ENCODE results near the gene S100A14.

Gene S100A14

DNA sequence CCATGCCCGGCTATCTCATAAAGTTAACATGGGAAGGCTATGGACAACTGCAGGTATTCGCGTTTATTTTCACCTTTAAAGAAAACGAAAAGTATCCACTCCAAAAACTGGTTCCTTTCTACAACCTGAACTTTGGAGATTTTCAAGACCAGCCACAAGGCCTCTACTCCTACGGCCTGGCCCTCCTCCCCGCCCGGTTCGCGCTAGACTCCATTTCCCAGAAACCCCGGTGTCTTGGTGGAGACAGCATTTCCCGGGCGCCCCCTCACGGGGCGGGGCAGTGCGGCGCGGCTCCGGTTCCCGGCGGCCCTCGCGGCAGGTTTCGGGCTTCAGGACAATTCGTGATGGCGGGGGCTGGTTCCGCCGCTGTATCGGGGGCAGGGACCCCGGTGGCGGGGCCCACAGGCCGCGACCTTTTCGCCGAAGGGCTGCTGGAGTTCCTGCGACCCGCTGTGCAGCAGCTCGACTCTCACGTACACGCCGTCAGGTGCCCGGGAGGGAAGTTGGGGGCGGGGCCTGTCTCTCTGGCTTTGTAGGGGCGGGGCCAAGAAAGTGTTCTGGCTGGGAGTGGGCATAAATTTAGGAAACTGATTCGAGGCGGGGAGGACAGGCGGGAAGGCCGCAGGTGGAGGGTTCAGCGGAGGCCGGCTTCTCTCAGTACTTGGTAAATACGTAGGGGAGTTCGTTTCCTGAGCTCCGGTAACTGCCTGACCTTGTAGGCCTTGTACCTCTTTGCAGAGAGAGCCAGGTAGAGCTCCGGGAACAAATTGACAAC lies 42.5 kb upstream of the S100A14 start, which contains the start of gene SNAPIN:
SNAPIN (plus strand) TSS at position 304 of the 775 bp plus-strand sequence; CDS start at position 345, 41 bp downstream.
- Histone ChIP-seq H3K27me3 (replicated peaks in 2 of 5; ENCODE audit: control insufficient read depth in 4 of 5, insufficient read depth in 5 of 5, low read length in 4 of 5) (no peaks in the 10 kb centered on the region), H3K36me3 (ENCODE audit: control insufficient read depth in 4 of 4, insufficient read depth in 4 of 4, low read length in 3 of 4) (peaks cover 7 to 29% (median 22%) of the 10 kb centered on the region in 4 experiments), H3K9me3 (ENCODE audit: control extremely low read depth in 1 of 5, control insufficient read depth in 4 of 5, insufficient read depth in 2 of 5, low read depth in 1 of 5, low read length in 4 of 5) (no peaks in the 10 kb centered on the region), H3K4me3 (ENCODE audit: control insufficient read depth in 1 of 7, extremely low read depth in 1 of 7, insufficient read depth in 4 of 7, low read depth in 2 of 7, low read length in 6 of 7) (peak within 1 kb of the TSS; percentile 66 to 97 (median 88)), H3K4me1 (ENCODE audit: control extremely low read depth in 1 of 4, control insufficient read depth in 4 of 4, insufficient read depth in 4 of 4, low read length in 3 of 4) (peaks cover 3 to 18% (median 13%) of the 10 kb centered on the region in 4 experiments), H3K27ac (ENCODE audit: insufficient read depth in 1 of 2, low read depth in 1 of 2, low read length in 2 of 2, poor library complexity in 1 of 2, severe bottlenecking in 2 of 2) (peak within 1 kb of the TSS; percentile 77 to 85)
- ChIA-PET CTCF (interaction anchor here (0.7 to 1.5 kb wide), 5 partner anchors 9 to 94 kb away, joined by 3 to 6 read pairs (median 4); partner anchors contain the start of gene ILF2), POLR2A (interaction anchor here (1.0 to 1.3 kb wide), 2 partner anchors 19 to 24 kb away, joined by 3 to 10 read pairs; partner anchors contain the start of gene CHTOP)
- peak; percentile 89 to 93 (median 92) for DNase-seq
- WGBS (ENCODE audit: insufficient coverage), result under 1% methylated on average over 50 of the region's 53 CpGs

DNA sequence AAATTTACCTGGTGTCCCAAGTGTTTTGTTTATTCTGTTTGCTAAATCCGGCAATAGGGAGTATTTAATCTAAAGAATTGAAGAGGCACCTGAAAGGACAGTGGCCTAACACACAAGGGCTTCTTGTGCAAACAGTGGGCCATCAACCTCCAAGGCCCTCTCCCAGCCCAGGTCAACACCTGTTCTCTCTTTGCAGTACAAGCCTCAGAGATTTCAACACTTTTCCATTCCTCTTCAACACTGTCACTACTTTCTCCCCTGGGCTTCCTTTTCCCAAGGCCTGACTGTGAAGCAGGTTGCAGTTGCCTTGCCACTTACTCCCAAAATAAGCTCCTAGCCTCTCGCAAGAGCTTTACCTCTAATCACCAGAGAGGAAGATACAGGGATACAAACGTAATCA lies 39.2 kb upstream of the S100A14 start:
- 80% methylated on average over 1 of the region's 3 CpGs for WGBS (ENCODE audit: insufficient coverage)
- no peak overlapping the region for H3K27ac ChIP-seq (ENCODE audit: insufficient read depth in 1 of 2, low read depth in 1 of 2, low read length in 2 of 2, poor library complexity in 1 of 2, severe bottlenecking in 2 of 2)
- H3K36me3 ChIP-seq (ENCODE audit: control insufficient read depth in 4 of 4, insufficient read depth in 4 of 4, low read length in 3 of 4), result no peaks in the 10 kb centered on the region
- H3K9me3 ChIP-seq (ENCODE audit: control extremely low read depth in 1 of 5, control insufficient read depth in 4 of 5, insufficient read depth in 2 of 5, low read depth in 1 of 5, low read length in 4 of 5), result no peaks in the 10 kb centered on the region
- H3K4me3 ChIP-seq (ENCODE audit: control insufficient read depth in 1 of 7, extremely low read depth in 1 of 7, insufficient read depth in 4 of 7, low read depth in 2 of 7, low read length in 6 of 7), result no peak overlapping the region
- ChIA-PET POLR2A (no interaction called here), CTCF (interaction anchor here (1.1 kb wide), 1 partner anchor 12 kb away, joined by 3 read pairs; no protein-coding TSS in a partner anchor)
- no peaks in the 10 kb centered on the region for H3K27me3 ChIP-seq (replicated peaks in 2 of 5; ENCODE audit: control insufficient read depth in 4 of 5, insufficient read depth in 5 of 5, low read length in 4 of 5)
- DNase-seq, result no peak
- H3K4me1 ChIP-seq (ENCODE audit: control extremely low read depth in 1 of 4, control insufficient read depth in 4 of 4, insufficient read depth in 4 of 4, low read length in 3 of 4), result peaks cover 3 to 27% (median 20%) of the 10 kb centered on the region in 4 experiments

DNA sequence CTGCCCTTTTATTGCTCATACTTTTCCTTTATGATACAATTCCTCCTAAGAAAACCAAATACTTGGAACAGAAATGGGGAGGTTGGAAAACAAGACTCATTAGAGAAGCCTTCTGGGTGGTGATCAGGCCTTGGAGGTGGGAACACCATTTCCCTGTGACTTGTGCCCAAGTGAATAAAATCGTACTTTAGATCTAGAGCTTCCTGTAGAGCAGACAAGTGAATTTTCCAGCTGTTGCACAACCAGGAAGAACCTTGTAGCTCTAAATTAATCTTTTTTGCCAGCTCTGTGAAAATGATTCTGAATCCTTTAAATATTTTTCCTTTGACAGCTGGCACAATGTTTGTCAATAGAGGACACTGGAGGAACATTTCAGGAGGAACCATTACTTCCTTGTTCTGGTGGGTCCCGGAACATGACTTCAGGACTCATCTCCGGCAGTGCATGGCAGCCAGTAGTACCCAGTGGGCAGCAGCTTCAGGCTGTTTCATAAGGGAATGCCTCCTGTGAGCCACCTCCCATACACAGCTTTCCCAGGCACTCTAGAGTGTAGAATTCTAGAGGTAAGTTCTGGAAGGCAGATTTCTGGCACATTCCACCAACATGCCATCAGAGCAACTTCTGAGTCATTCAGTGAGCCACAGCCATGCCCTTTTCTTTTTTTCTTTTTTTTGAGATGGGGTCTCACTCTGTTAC lies 36.8 kb upstream of the S100A14 start:
- Histone ChIP-seq H3K9me3 (ENCODE audit: control extremely low read depth in 1 of 5, control insufficient read depth in 4 of 5, insufficient read depth in 2 of 5, low read depth in 1 of 5, low read length in 4 of 5) (no peaks in the 10 kb centered on the region), H3K4me3 (ENCODE audit: control insufficient read depth in 1 of 7, extremely low read depth in 1 of 7, insufficient read depth in 4 of 7, low read depth in 2 of 7, low read length in 6 of 7) (peak overlapping the region in 1 of 7 experiments; percentile 14), H3K27ac (ENCODE audit: insufficient read depth in 1 of 2, low read depth in 1 of 2, low read length in 2 of 2, poor library complexity in 1 of 2, severe bottlenecking in 2 of 2) (peak overlapping the region in 1 of 2 experiments; percentile 27), H3K27me3 (replicated peaks in 2 of 5; ENCODE audit: control insufficient read depth in 4 of 5, insufficient read depth in 5 of 5, low read length in 4 of 5) (no peaks in the 10 kb centered on the region), H3K36me3 (ENCODE audit: control insufficient read depth in 4 of 4, insufficient read depth in 4 of 4, low read length in 3 of 4) (no peaks in the 10 kb centered on the region), H3K4me1 (ENCODE audit: control extremely low read depth in 1 of 4, control insufficient read depth in 4 of 4, insufficient read depth in 4 of 4, low read length in 3 of 4) (peaks cover 0 to 18% (median 10%) of the 10 kb centered on the region in 4 experiments)
- DNase-seq, result no peak
- POLR2A ChIA-PET, result interaction anchor here (0.9 to 1.1 kb wide), 2 partner anchors 18 to 19 kb away, joined by 3 to 4 read pairs; partner anchors contain the start of gene CHTOP
- CTCF ChIA-PET, result interaction anchor here (0.7 to 1.7 kb wide), 6 partner anchors 9 to 142 kb away, joined by 3 to 10 read pairs (median 3); no protein-coding TSS in a partner anchor
- 46% methylated on average over 2 of the region's 3 CpGs for WGBS (ENCODE audit: insufficient coverage)

- no peaks in the 10 kb centered on the region for H3K9me3 ChIP-seq (ENCODE audit: control extremely low read depth in 1 of 5, control insufficient read depth in 4 of 5, insufficient read depth in 2 of 5, low read depth in 1 of 5, low read length in 4 of 5)
- ChIA-PET CTCF (interaction anchor here (1.2 to 1.7 kb wide), 4 partner anchors 8 to 141 kb away, joined by 3 to 10 read pairs (median 3); no protein-coding TSS in a partner anchor), POLR2A (no interaction called here)
- WGBS (ENCODE audit: insufficient coverage), result 100% methylated on average over 1 of the region's 1 CpG
- H3K27ac ChIP-seq (ENCODE audit: insufficient read depth in 1 of 2, low read depth in 1 of 2, low read length in 2 of 2, poor library complexity in 1 of 2, severe bottlenecking in 2 of 2), result no peak overlapping the region
- peaks cover 0 to 6% (median 3%) of the 10 kb centered on the region in 4 experiments for H3K36me3 ChIP-seq (ENCODE audit: control insufficient read depth in 4 of 4, insufficient read depth in 4 of 4, low read length in 3 of 4)
- no peak for DNase-seq
- no peak overlapping the region for H3K4me3 ChIP-seq (ENCODE audit: control insufficient read depth in 1 of 7, extremely low read depth in 1 of 7, insufficient read depth in 4 of 7, low read depth in 2 of 7, low read length in 6 of 7)
- no peaks in the 10 kb centered on the region for H3K27me3 ChIP-seq (replicated peaks in 2 of 5; ENCODE audit: control insufficient read depth in 4 of 5, insufficient read depth in 5 of 5, low read length in 4 of 5)
- H3K4me1 ChIP-seq (ENCODE audit: control extremely low read depth in 1 of 4, control insufficient read depth in 4 of 4, insufficient read depth in 4 of 4, low read length in 3 of 4), result peaks cover 0 to 15% (median 9%) of the 10 kb centered on the region in 4 experiments
Measured at GRCh38 chr1:153651771-153652170, 35.6 kb upstream of the S100A14 start.

DNA sequence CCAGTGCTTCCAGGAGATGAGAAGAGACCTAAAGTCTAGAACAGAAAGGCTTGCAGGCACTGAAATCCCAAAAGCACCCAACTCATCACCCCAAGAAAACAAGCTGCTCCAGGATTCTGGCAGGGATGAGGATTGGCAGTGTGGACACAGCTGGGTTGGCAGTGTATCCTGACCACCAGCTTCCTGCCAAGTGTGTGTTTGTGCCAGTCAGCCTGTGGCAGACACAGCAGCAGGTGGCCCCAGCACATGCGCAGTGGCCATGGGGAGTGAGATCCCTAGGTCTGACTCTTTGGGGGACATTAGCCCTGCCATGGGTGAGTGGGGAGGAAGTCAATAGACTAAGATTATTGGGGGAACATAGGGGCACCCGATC lies 33.7 kb upstream of the S100A14 start:
- POLR2A ChIA-PET, result no interaction called here
- CTCF ChIA-PET, result interaction anchor here (0.6 to 1.1 kb wide), 2 partner anchors 10 to 116 kb away, joined by 3 to 4 read pairs; no protein-coding TSS in a partner anchor
- 79% methylated on average over 2 of the region's 2 CpGs for WGBS (ENCODE audit: insufficient coverage)

GRCh38 chr1:153649137-153649862 lies 33.2 kb upstream of the S100A14 start:
- no peaks in the 10 kb centered on the region for H3K9me3 ChIP-seq (ENCODE audit: control extremely low read depth in 1 of 5, control insufficient read depth in 4 of 5, insufficient read depth in 2 of 5, low read depth in 1 of 5, low read length in 4 of 5)
- WGBS (ENCODE audit: insufficient coverage), result 61% methylated on average over 2 of the region's 3 CpGs
- H3K27me3 ChIP-seq (replicated peaks in 2 of 5; ENCODE audit: control insufficient read depth in 4 of 5, insufficient read depth in 5 of 5, low read length in 4 of 5), result no peaks in the 10 kb centered on the region
- H3K4me1 ChIP-seq (ENCODE audit: control extremely low read depth in 1 of 4, control insufficient read depth in 4 of 4, insufficient read depth in 4 of 4, low read length in 3 of 4), result peaks cover 0 to 15% (median 9%) of the 10 kb centered on the region in 4 experiments
- no peak overlapping the region for H3K4me3 ChIP-seq (ENCODE audit: control insufficient read depth in 1 of 7, extremely low read depth in 1 of 7, insufficient read depth in 4 of 7, low read depth in 2 of 7, low read length in 6 of 7)
- CTCF ChIA-PET, result interaction anchor here (0.6 to 1.5 kb wide), 3 partner anchors 10 to 116 kb away, joined by 3 to 4 read pairs (median 4); no protein-coding TSS in a partner anchor
- DNase-seq, result peak in 1 of 3 donors; percentile 44
- POLR2A ChIA-PET, result no interaction called here
- H3K36me3 ChIP-seq (ENCODE audit: control insufficient read depth in 4 of 4, insufficient read depth in 4 of 4, low read length in 3 of 4), result peaks cover 4 to 31% (median 19%) of the 10 kb centered on the region in 4 experiments
- H3K27ac ChIP-seq (ENCODE audit: insufficient read depth in 1 of 2, low read depth in 1 of 2, low read length in 2 of 2, poor library complexity in 1 of 2, severe bottlenecking in 2 of 2), result peak overlapping the region in 1 of 2 experiments; percentile 36

More for the DNA sequence above, 33.7 kb upstream of the S100A14 start:
- peak overlapping the region in 1 of 2 experiments; percentile 36 for H3K27ac ChIP-seq (ENCODE audit: insufficient read depth in 1 of 2, low read depth in 1 of 2, low read length in 2 of 2, poor library complexity in 1 of 2, severe bottlenecking in 2 of 2)
- H3K4me3 ChIP-seq (ENCODE audit: control insufficient read depth in 1 of 7, extremely low read depth in 1 of 7, insufficient read depth in 4 of 7, low read depth in 2 of 7, low read length in 6 of 7), result no peak overlapping the region
- peaks cover 4 to 25% (median 16%) of the 10 kb centered on the region in 4 experiments for H3K36me3 ChIP-seq (ENCODE audit: control insufficient read depth in 4 of 4, insufficient read depth in 4 of 4, low read length in 3 of 4)
- no peaks in the 10 kb centered on the region for H3K27me3 ChIP-seq (replicated peaks in 2 of 5; ENCODE audit: control insufficient read depth in 4 of 5, insufficient read depth in 5 of 5, low read length in 4 of 5)
- no peaks in the 10 kb centered on the region for H3K9me3 ChIP-seq (ENCODE audit: control extremely low read depth in 1 of 5, control insufficient read depth in 4 of 5, insufficient read depth in 2 of 5, low read depth in 1 of 5, low read length in 4 of 5)
- DNase-seq, result no peak
- H3K4me1 ChIP-seq (ENCODE audit: control extremely low read depth in 1 of 4, control insufficient read depth in 4 of 4, insufficient read depth in 4 of 4, low read length in 3 of 4), result peaks cover 0 to 15% (median 9%) of the 10 kb centered on the region in 4 experiments
